Neuronal stem cell (in vitro differentiated cells): ENCODE measurements around the gene SERHL2.

Experiments
- DNase-seq: peaks from one replicate; pipeline ENCODE4 v3.0.0-alpha.2; 2013; ENCODE audit warnings: low spot score
- H2AFZ ChIP-seq: one replicate; pipeline ENCODE4 v1.6.1; 2013; ENCODE audit warnings: mild to moderate bottlenecking, low read length, inconsistent platforms
- H2AK5ac ChIP-seq: 2 replicates; pipeline ENCODE4 v1.6.1; 2013; ENCODE audit warnings: low read depth, mild to moderate bottlenecking, inconsistent platforms, low read length, moderate library complexity, mixed read lengths
- H2BK120ac ChIP-seq: 2 replicates; pipeline ENCODE4 v1.6.1; 2013; ENCODE audit warnings: low read depth, mild to moderate bottlenecking, inconsistent platforms, low read length, moderate library complexity, mixed read lengths
- H2BK12ac ChIP-seq: one replicate; pipeline ENCODE4 v1.6.1; 2013; ENCODE audit warnings: low read length, inconsistent platforms
- H2BK15ac ChIP-seq: 2 replicates; pipeline ENCODE4 v1.6.1; 2013; ENCODE audit warnings: mild to moderate bottlenecking, low read length, inconsistent platforms, mixed read lengths
- H2BK5ac ChIP-seq: one replicate; pipeline ENCODE4 v1.6.1; 2013; ENCODE audit warnings: inconsistent platforms, mild to moderate bottlenecking, low read length, moderate library complexity
- H3K14ac ChIP-seq: one replicate; pipeline ENCODE4 v1.6.1; 2013; ENCODE audit warnings: low read length, inconsistent platforms
- H3K18ac ChIP-seq: 2 replicates; pipeline ENCODE4 v1.6.1; 2013; ENCODE audit warnings: low read length, inconsistent platforms
- H3K23ac ChIP-seq: 2 replicates; pipeline ENCODE4 v1.6.1; 2013; ENCODE audit warnings: low read depth, mild to moderate bottlenecking, mixed read lengths, low read length, inconsistent platforms; ENCODE audit not compliant: poor library complexity
- H3K27ac ChIP-seq: replicated peaks from 3 replicates; pipeline ENCODE4 v1.5.1; 2013; ENCODE audit warnings: low read length, inconsistent platforms
- H3K27me3 ChIP-seq, 3 experiments: 2 replicates each; pipeline ENCODE4 v1.6.1; 2013; ENCODE audit warnings: low read length in 3 of 3, mild to moderate bottlenecking in 2 of 3, inconsistent platforms in 1 of 3, low read depth in 1 of 3, mixed read lengths in 1 of 3, moderate library complexity in 1 of 3; ENCODE audit not compliant: control insufficient read depth in 3 of 3, insufficient read depth in 3 of 3
- H3K36me3 ChIP-seq, 2 donors: replicated peaks in 1 of 2; 2 replicates each; pipeline ENCODE4 v1.6.1; 2013; ENCODE audit warnings: low read length in 2 of 2; ENCODE audit not compliant: control insufficient read depth in 2 of 2, insufficient read depth in 2 of 2
- H3K4ac ChIP-seq: 2 replicates; pipeline ENCODE4 v1.6.1; 2013; ENCODE audit warnings: inconsistent platforms, mild to moderate bottlenecking, low read length, moderate library complexity
- H3K4me1 ChIP-seq, 2 donors: 1 replicate in 1 of 2; 2 replicates in 1 of 2; pipeline ENCODE4 v1.6.1; 2013; ENCODE audit warnings: low read length in 2 of 2, low read depth in 1 of 2; ENCODE audit not compliant: control insufficient read depth in 2 of 2, insufficient read depth in 1 of 2
- H3K4me2 ChIP-seq: one replicate; pipeline ENCODE4 v1.6.1; 2013; ENCODE audit warnings: mild to moderate bottlenecking, low read length, inconsistent platforms; ENCODE audit not compliant: insufficient read depth, poor library complexity, severe bottlenecking
- H3K4me3 ChIP-seq, 2 donors: 2 replicates each; pipeline ENCODE4 v1.5.1; 2013; ENCODE audit warnings: low read length in 2 of 2, mild to moderate bottlenecking in 2 of 2, inconsistent platforms in 1 of 2, moderate library complexity in 1 of 2
- H3K79me1 ChIP-seq: one replicate; pipeline ENCODE4 v1.6.1; 2013; ENCODE audit warnings: low read depth, mild to moderate bottlenecking, inconsistent platforms, low read length, moderate library complexity
- H3K9ac ChIP-seq: one replicate; pipeline ENCODE4 v1.6.1; 2013; ENCODE audit warnings: mild to moderate bottlenecking, low read depth, low read length, inconsistent platforms; ENCODE audit not compliant: poor library complexity
- H3K9me3 ChIP-seq, 2 donors: replicated peaks in 1 of 2; 2 replicates each; pipeline versions ENCODE3 to v1.6.1; 2013; ENCODE audit warnings: low read length in 2 of 2, mild to moderate bottlenecking in 2 of 2, inconsistent platforms in 1 of 2, low read depth in 1 of 2, mixed read lengths in 1 of 2, moderate library complexity in 1 of 2; ENCODE audit not compliant: control insufficient read depth in 2 of 2, insufficient read depth in 1 of 2
- H4K8ac ChIP-seq: one replicate; pipeline ENCODE4 v1.6.1; 2013; ENCODE audit warnings: low read depth, mild to moderate bottlenecking, inconsistent platforms, low read length, moderate library complexity
- H4K91ac ChIP-seq: one replicate; pipeline ENCODE4 v1.6.1; 2013; ENCODE audit warnings: low read length, low read depth, mild to moderate bottlenecking, inconsistent platforms; ENCODE audit not compliant: poor library complexity
- WGBS, 2 donors: extraction: QIAGEN DNeasy Blood & Tissue Kit; methylation state at CpG; one replicate each; pipeline ENCODE4 v1.1.7; 2013; ENCODE audit warnings: missing lambda C conversion rate in 2 of 2, mixed read lengths in 1 of 2; ENCODE audit not compliant: insufficient read length in 2 of 2, insufficient replicate concordance in 1 of 2; ENCODE audit errors: extremely low coverage in 2 of 2; 5-methylcytosine and 5-hydroxymethylcytosine counted together

Gene SERHL2

GRCh38 chr22:42586381-42586780 lies 32.6 kb downstream of the SERHL2 start:
- Histone ChIP-seq H3K4me1 (peaks cover 5 to 6% of the 10 kb centered on the region in 2 donors), H3K4me3 (no peak overlapping the region), H2AFZ (no peak overlapping the region), H3K27ac (no peak overlapping the region), H3K4me2 (no peak overlapping the region), H2BK120ac (no peak overlapping the region), H4K8ac (no peak overlapping the region), H2AK5ac (no peak overlapping the region), H3K36me3 (peaks cover 42 to 86% of the 10 kb centered on the region in 2 donors), H2BK15ac (no peak overlapping the region), H3K14ac (no peak overlapping the region), H3K4ac (no peak overlapping the region), H2BK5ac (no peak overlapping the region), H2BK12ac (no peak overlapping the region), H3K18ac (no peak overlapping the region), H3K23ac (no peak overlapping the region), H3K79me1 (no peaks in the 10 kb centered on the region), H4K91ac (no peak overlapping the region), H3K9me3 (no peaks in the 10 kb centered on the region), H3K27me3 (no peaks in the 10 kb centered on the region), H3K9ac (no peak overlapping the region)
- DNase-seq: no peak
- WGBS, 2 donors: no CpG with 5 or more reads among the region's 4 CpGs

GRCh38 chr22:42587588-42588175 lies 33.9 kb downstream of the SERHL2 start:
- Histone ChIP-seq H3K79me1 (no peaks in the 10 kb centered on the region), H3K14ac (no peak overlapping the region), H3K36me3 (peaks cover 52 to 99% of the 10 kb centered on the region in 2 donors), H3K9ac (no peak overlapping the region), H2AFZ (no peak overlapping the region), H4K91ac (no peak overlapping the region), H3K4ac (no peak overlapping the region), H3K23ac (no peak overlapping the region), H2BK120ac (no peak overlapping the region), H4K8ac (no peak overlapping the region), H3K18ac (no peak overlapping the region), H2BK15ac (no peak overlapping the region), H2BK12ac (no peak overlapping the region), H2BK5ac (no peak overlapping the region), H2AK5ac (no peak overlapping the region), H3K4me1 (peaks cover 0 to 2% of the 10 kb centered on the region in 2 donors), H3K27ac (no peak overlapping the region), H3K4me2 (no peak overlapping the region), H3K27me3 (no peaks in the 10 kb centered on the region), H3K4me3 (no peak overlapping the region), H3K9me3 (no peaks in the 10 kb centered on the region)
- WGBS, 2 donors: no CpG with 5 or more reads among the region's 5 CpGs
- DNase-seq: no peak

GRCh38 chr22:42591987-42592386 lies 38.2 kb downstream of the SERHL2 start:
- peaks cover 53 to 99% of the 10 kb centered on the region in 2 donors for H3K36me3 ChIP-seq
- no peak for DNase-seq
- H3K4me1 ChIP-seq: no peaks in the 10 kb centered on the region
- H3K27ac ChIP-seq: no peak overlapping the region
- WGBS, 2 donors: no CpG with 5 or more reads among the region's 12 CpGs
- no peak overlapping the region for H3K4me3 ChIP-seq
- H2AFZ ChIP-seq: no peak overlapping the region
- no peak overlapping the region for H2BK120ac ChIP-seq
- H2BK12ac ChIP-seq: no peak overlapping the region
- H2BK5ac ChIP-seq: no peak overlapping the region
- no peak overlapping the region for H2BK15ac ChIP-seq
- H3K79me1 ChIP-seq: peaks cover 2% of the 10 kb centered on the region
- H2AK5ac ChIP-seq: no peak overlapping the region
- no peak overlapping the region for H3K23ac ChIP-seq
- no peak overlapping the region for H3K14ac ChIP-seq
- no peaks in the 10 kb centered on the region for H3K9me3 ChIP-seq
- H3K27me3 ChIP-seq: no peaks in the 10 kb centered on the region
- no peak overlapping the region for H3K18ac ChIP-seq
- H3K4me2 ChIP-seq: no peak overlapping the region
- no peak overlapping the region for H3K4ac ChIP-seq
- H3K9ac ChIP-seq: no peak overlapping the region
- no peak overlapping the region for H4K8ac ChIP-seq
- H4K91ac ChIP-seq: no peak overlapping the region

GRCh38 chr22:42595434-42595833 lies 41.7 kb downstream of the SERHL2 start:
- Histone ChIP-seq H3K27ac (no peak overlapping the region), H3K9me3 (no peaks in the 10 kb centered on the region), H3K18ac (no peak overlapping the region), H2BK12ac (no peak overlapping the region), H4K8ac (no peak overlapping the region), H2BK120ac (no peak overlapping the region), H3K27me3 (no peaks in the 10 kb centered on the region), H2BK5ac (no peak overlapping the region), H2AFZ (no peak overlapping the region), H3K23ac (no peak overlapping the region), H3K36me3 (peaks cover 58 to 97% of the 10 kb centered on the region in 2 donors), H3K9ac (no peak overlapping the region), H4K91ac (no peak overlapping the region), H3K4me2 (no peak overlapping the region), H2AK5ac (no peak overlapping the region), H3K79me1 (peaks cover 2% of the 10 kb centered on the region), H2BK15ac (no peak overlapping the region), H3K4ac (no peak overlapping the region), H3K4me3 (no peak overlapping the region), H3K4me1 (no peaks in the 10 kb centered on the region), H3K14ac (no peak overlapping the region)
- no CpG with 5 or more reads among the region's 3 CpGs for WGBS, 2 donors
- no peak for DNase-seq
